ENCODE measurements around the gene ADAMTS14.
"Not testable (repeated sequence)": the region's sequence is repeated elsewhere in the genome, so short reads cannot be mapped to it uniquely, and the experiment has no call there.

The ADAMTS14 gene

DNA sequence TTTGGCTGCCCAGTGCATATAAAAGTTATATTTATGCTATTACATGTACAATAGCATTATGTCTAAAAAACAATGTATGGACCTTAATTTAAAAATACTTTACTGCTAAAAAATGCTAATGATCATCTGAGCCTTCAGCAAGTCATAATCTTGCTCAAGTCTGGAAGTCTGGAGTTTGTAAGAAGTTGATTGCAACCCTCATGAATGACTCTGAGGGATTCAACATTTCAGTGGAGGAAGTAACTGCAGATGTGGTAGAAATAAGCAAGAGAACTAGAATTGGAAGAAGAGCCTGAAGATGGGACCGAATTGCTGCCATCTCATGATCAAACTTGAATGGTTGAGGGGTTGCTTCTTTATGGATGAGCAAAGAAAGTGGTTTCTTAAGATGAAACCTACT, 13.0 kb upstream of the ADAMTS14 start:
- DNase-seq, result no peak

GRCh38 chr10:70660722-70661121, 11.6 kb upstream of the ADAMTS14 start:
- DNase-seq, result no peak

- no peak for DNase-seq
These were observed 10.5 kb upstream of the ADAMTS14 start for GRCh38 chr10:70661623-70662361.

DNA sequence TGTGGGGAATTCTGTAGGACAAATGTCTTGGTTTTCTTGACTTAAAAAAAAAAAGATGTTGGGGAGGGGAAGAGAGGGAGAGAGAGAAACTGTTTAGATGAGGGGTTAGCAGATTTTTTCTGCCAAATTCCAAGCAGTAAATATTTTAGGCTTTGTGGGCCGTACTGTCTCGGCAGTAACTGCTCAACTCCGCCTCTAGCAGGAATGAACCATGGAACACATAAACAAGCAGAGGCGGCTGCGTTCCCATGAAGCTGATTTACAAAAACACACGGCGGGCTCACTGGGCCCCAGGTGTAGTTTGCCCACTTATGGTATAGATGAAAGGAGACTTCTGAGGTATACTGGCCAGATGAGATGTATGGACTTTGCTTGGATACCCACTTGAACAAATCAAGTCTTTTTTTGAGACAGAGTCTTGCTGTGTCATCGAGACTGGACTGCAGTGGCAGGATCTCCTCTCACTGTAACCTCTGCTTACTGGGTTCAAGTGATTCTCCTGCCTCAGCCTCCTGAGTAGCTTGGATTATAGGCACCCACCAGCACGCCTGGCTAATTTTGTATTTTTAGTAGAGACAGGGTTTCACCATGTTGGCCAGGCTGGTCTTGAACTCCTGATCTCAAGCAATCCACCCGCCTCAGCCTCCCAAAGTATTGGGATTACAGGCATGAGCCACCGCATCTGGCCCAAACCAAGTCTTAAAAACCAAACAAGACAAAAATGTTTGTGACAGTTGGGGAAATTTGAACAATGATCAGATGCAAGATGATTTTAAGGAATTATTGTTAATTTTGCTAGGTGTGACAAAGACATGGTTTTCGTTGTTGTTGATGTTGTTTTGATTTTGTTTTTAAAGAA, 9.7 kb upstream of the ADAMTS14 start:
- DNase-seq, result no peak

GRCh38 chr10:70663458-70664409, 8.6 kb upstream of the ADAMTS14 start:
- DNase-seq, result not testable (repeated sequence)

DNA sequence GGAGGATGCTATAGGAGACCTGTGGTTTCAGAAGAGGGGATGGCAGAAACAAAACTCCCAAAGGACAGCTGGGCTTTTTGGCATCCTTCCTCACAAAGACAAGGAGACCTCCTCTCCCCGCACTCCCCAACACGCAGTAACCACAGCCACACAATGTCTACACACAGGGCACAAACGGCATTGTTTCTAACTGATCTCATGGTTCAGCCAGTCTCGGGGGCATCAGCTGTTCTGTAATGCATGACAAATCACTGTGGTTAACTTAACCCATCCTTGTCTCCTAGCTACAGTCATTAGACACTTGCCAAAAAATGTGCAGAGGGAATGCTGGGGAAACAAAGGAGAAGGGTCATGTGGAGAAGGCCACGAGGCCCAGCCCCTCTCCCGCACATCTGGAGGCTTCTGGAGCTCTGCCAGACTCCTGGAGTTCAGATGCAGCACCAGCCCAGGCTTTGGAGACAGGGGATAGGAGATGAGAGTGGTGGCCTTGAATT, 7.6 kb upstream of the ADAMTS14 start:
- peak; percentile 6 for DNase-seq

- no peak for DNase-seq
These were observed 5.1 kb upstream of the ADAMTS14 start for GRCh38 chr10:70666960-70667798.

GRCh38 chr10:70667818-70668217, 4.5 kb upstream of the ADAMTS14 start:
- not testable (repeated sequence) for DNase-seq

- no peak for DNase-seq
These were observed 3.8 kb upstream of the ADAMTS14 start for GRCh38 chr10:70668454-70668970.

- no peak for DNase-seq
These were observed 3.3 kb upstream of the ADAMTS14 start for GRCh38 chr10:70669015-70669414.

GRCh38 chr10:70669732-70670317, 2.5 kb upstream of the ADAMTS14 start:
- DNase-seq, result no peak

DNA sequence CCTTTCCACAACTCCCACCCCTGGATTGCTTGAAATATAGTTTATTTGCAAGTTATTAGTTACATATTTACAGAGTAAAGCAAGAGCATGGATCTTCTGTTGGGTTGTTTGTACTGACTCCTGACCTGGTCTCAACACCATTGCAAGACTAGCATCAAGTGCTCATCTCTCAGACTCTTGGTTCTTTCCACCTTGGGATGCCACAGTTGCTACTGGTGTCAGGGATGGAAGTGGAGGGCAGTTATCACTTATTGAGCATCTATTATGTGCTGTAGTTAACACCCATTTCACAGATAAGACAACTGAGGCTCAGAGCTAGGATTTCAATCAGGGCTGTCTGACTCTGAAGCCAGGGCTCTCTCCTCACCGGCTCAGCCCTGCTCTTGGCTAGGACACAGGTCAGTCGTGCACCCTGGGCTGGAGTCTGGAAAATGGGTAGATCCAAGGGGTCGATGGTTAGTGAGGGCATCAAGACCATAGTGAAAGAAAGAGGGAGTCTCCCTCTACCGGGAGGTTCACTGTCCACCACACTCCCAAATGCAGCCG, 614 bp upstream of the ADAMTS14 start:
- DNase-seq, result no peak

- no peak for DNase-seq
These were observed 980 bp downstream of the ADAMTS14 start for GRCh38 chr10:70673043-70673928.

DNA sequence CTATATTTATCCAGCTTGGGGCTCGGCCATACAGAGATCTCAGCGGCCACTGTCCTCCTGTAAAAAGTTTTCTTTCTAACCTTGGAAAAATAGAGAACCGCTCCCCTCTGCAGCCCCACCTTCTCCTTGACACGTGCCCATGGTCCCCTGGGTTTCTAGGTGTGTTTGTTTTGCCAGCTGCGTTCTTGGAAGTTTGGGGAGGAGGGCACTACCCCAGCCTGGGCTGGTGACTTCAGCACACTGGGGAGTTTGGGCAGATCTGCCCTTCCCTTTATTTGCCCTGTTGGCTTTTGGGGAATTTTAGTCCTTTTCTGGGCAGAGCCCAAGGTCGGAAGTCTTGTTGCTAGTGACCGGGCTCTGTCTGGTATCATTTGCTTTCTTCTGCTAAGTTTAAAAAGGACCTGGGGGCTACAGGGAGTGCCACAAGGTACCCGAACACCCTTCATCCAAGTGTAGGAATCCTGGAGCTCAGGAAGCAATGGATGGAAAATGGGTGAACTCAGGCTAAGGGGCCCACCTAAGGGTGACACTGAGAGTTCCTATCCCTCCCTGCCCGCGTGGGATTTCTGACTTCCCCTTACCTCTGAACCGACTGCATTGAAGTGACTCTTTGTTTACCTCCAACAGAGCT, 1.7 kb downstream of the ADAMTS14 start:
- DNase-seq, result no peak

DNA sequence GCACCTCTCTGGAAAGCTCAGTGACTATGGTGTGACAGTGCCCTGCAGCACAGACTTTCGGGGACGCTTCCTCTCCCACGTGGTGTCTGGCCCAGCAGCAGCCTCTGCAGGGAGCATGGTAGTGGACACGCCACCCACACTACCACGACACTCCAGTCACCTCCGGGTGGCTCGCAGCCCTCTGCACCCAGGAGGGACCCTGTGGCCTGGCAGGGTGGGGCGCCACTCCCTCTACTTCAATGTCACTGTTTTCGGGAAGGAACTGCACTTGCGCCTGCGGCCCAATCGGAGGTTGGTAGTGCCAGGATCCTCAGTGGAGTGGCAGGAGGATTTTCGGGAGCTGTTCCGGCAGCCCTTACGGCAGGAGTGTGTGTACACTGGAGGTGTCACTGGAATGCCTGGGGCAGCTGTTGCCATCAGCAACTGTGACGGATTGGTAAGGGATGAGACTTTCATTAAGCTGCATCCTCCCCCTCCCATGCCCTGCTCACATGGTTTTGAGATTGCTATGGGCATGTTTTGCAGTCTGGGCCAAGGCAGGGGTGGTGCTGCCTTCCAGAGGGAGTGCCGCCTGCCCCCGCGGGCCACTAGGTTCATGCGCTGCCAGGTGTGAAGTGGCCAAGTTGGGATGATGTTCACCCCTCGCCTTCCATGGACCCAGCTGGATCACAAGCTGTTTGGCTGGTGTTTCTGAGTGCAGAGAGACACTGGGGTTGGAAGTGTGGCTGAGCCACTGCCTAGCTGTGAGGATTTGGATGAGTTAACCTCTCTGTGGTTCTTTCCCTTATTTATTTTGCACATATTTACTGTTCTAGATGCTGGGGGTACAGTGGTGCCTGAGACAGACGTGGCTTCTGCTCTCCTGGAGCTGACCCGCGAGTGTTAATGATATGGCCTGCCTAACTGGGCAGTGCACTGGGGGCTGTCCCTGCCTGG, 2.5 kb downstream of the ADAMTS14 start:
- DNase-seq, result no peak

DNA sequence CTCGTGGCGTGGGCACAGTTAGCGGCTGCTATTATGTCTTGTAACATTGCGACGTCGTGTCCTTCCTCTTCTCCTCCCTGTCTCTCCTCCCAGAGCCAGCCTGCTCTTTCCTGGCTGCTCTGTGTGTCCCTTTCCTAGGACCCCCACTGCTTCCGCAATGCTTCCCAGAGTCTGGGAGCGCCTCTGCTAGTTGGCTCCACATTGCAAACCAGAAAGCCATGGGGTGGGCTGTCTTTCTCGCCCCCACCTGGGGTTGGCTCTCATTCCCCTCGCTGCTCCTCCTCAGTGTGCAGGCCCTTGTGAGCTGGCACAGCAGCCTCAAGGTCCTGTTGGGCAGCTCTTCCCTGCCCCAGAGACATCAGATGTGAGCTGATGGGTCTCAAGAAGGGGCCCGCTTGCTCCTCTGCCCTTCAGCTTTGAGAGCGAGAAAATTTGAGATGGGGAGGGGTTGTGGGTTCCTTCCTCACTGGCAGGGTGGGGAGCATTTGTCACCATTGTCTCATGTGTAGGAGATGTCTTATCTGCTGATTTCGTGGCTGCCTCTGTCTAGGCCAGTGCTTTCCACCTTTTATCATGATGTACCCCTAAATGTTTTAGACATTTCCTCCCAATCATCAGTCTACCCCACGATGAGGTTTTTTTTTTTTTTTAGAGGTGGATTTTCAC, 3.3 kb downstream of the ADAMTS14 start:
- DNase-seq, result no peak

- no peak for DNase-seq
These were observed 4.2 kb downstream of the ADAMTS14 start for GRCh38 chr10:70676511-70676910.

- no peak for DNase-seq
These were observed 4.7 kb downstream of the ADAMTS14 start for GRCh38 chr10:70677016-70677415.
